ENCODE measurements around the gene MRPL14. TPM values are rescaled to one million over a fixed set of nuclear protein-coding genes. Genes with fewer than 3 reads are reported as not detected.

Gene MRPL14
- total and polyA plus RNA-seq, 12 donors, result 22.0 to 94.6 (median 49.3) TPM

- 75 to 78% (median 76%) methylated on average over 6 of the region's 6 CpGs for WGBS, 4 donors
- TF ChIP-seq POLR2A (IDR thresholded peaks at IDR 0.05) (no peak), CTCF (IDR thresholded peaks at IDR 0.05) (no peak)
- intact Hi-C loops (cut with DNase I), result no loop called here
- Histone ChIP-seq H3K27ac (peak overlapping the region in 2 of 5 donors; percentile 49 to 50), H3K9me3 (replicated peaks in 1 of 3) (no peaks in the 10 kb centered on the region), H3K36me3 (replicated peaks in 1 of 2) (peaks cover 0 to 27% of the 10 kb centered on the region in 2 donors), H3K4me3 (no peak overlapping the region), H3K27me3 (no peaks in the 10 kb centered on the region), H3K4me1 (replicated peaks in 1 of 2) (peaks cover 25 to 64% of the 10 kb centered on the region in 2 donors)
- DNase-seq, result no peak
Observed at GRCh38 chr6:44117397-44118128, 9.7 kb downstream of the MRPL14 start.

GRCh38 chr6:44116641-44117382 is 10.4 kb downstream of the MRPL14 start:
- DNase-seq, result peak in 1 of 7 donors; percentile 35
- H3K27ac ChIP-seq, result peak overlapping the region in 3 of 5 donors; percentile 49 to 60 (median 50)
- no peak overlapping the region for H3K4me3 ChIP-seq
- peaks cover 19 to 56% of the 10 kb centered on the region in 2 donors for H3K4me1 ChIP-seq (replicated peaks in 1 of 2)
- intact Hi-C loops (cut with DNase I), result no loop called here
- TF ChIP-seq CTCF (IDR thresholded peaks at IDR 0.05) (no peak), POLR2A (IDR thresholded peaks at IDR 0.05) (peak in 1 of 2 donors; percentile 42)
- 41 to 56% (median 50%) methylated on average over 4 of the region's 4 CpGs for WGBS, 4 donors
- H3K27me3 ChIP-seq, result no peaks in the 10 kb centered on the region
- H3K9me3 ChIP-seq (replicated peaks in 1 of 3), result no peaks in the 10 kb centered on the region
- H3K36me3 ChIP-seq (replicated peaks in 1 of 2), result peaks cover 0 to 34% of the 10 kb centered on the region in 2 donors

GRCh38 chr6:44115866-44116265 is 11.4 kb downstream of the MRPL14 start:
- TF ChIP-seq POLR2A (IDR thresholded peaks at IDR 0.05) (no peak), CTCF (IDR thresholded peaks at IDR 0.05) (no peak)
- peaks cover 0 to 44% of the 10 kb centered on the region in 2 donors for H3K36me3 ChIP-seq (replicated peaks in 1 of 2)
- DNase-seq, result no peak
- no peaks in the 10 kb centered on the region for H3K9me3 ChIP-seq (replicated peaks in 1 of 3)
- H3K4me1 ChIP-seq (replicated peaks in 1 of 2), result peaks cover 19 to 47% of the 10 kb centered on the region in 2 donors
- H3K27ac ChIP-seq, result peak overlapping the region in 1 of 5 donors; percentile 49
- no peak overlapping the region for H3K4me3 ChIP-seq
- 83 to 91% (median 86%) methylated on average over 5 of the region's 5 CpGs for WGBS, 4 donors
- no peaks in the 10 kb centered on the region for H3K27me3 ChIP-seq
- intact Hi-C loops (cut with DNase I), result no loop called here

- TF ChIP-seq CTCF (IDR thresholded peaks at IDR 0.05), result peak in 1 of 6 experiments; percentile 14
- TF ChIP-seq POLR2A (IDR thresholded peaks at IDR 0.05), result no peak
- Histone ChIP-seq H3K9me3 (replicated peaks in 1 of 3) (no peaks in the 10 kb centered on the region), H3K27me3 (no peaks in the 10 kb centered on the region), H3K36me3 (replicated peaks in 1 of 2) (peaks cover 0 to 48% of the 10 kb centered on the region in 2 donors), H3K4me3 (no peak overlapping the region), H3K27ac (no peak overlapping the region), H3K4me1 (replicated peaks in 1 of 2) (peaks cover 10 to 39% of the 10 kb centered on the region in 2 donors)
- intact Hi-C loops (cut with DNase I), result no loop called here
- 61 to 67% (median 63%) methylated on average over 3 of the region's 3 CpGs for WGBS, 4 donors
- DNase-seq, result no peak
Observed at GRCh38 chr6:44113414-44113813, 13.8 kb downstream of the MRPL14 start.

Measured in adrenal gland (tissue), 12 donors.